NCI-H526 treated with DMSO at 0.1 percent for 48 hours (cell line): Measurements from ENCODE around the gene PRR12.

ENCODE experiments used
- DNase-seq: peaks from one replicate; lab custom pipeline; 2025; lab: John Stamatoyannopoulos, UW

Gene PRR12

GRCh38 chr19:49645995-49646394 lies 55.0 kb downstream of the PRR12 start:
- no peak for DNase-seq

- no peak for DNase-seq
Measured at GRCh38 chr19:49646586-49646985, 55.6 kb downstream of the PRR12 start.

GRCh38 chr19:49651029-49651819 lies 60.2 kb downstream of the PRR12 start:
- DNase-seq = no peak

- no peak for DNase-seq
Measured at GRCh38 chr19:49651820-49652550, 61.0 kb downstream of the PRR12 start.

DNA sequence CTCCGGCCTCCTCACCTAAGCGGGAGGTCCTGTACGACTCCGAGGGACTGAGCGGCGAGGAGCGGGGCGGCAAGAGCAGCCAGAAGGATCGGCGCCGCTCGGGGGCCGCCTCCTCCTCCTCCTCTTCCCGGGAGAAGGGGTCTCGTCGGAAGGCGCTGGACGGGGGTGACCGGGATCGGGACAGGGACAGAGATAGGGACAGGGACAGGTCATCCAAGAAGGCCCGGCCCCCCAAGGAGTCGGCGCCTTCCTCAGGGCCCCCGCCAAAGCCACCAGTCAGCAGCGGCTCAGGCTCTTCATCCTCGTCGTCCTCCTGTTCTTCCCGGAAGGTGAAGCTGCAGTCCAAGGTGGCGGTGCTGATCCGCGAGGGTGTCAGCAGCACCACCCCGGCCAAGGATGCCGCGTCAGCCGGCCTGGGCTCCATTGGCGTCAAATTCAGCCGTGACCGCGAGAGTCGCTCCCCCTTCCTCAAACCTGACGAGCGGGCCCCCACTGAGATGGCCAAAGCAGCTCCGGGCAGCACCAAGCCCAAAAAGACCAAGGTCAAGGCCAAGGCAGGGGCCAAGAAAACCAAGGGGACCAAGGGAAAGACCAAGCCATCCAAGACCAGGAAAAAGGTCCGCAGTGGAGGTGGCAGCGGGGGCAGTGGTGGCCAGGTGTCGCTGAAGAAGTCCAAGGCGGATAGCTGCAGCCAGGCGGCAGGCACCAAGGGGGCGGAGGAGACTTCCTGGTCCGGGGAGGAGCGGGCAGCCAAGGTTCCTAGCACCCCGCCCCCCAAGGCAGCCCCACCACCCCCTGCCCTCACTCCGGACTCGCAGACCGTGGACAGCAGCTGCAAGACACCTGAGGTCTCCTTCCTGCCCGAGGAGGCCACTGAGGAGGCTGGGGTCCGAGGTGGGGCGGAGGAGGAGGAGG lies 61.8 kb downstream of the PRR12 start:
- DNase-seq = no peak

GRCh38 chr19:49653466-49653806 lies 62.5 kb downstream of the PRR12 start:
- DNase-seq = no peak

GRCh38 chr19:49654581-49654980 lies 63.6 kb downstream of the PRR12 start:
- DNase-seq = no peak

DNA sequence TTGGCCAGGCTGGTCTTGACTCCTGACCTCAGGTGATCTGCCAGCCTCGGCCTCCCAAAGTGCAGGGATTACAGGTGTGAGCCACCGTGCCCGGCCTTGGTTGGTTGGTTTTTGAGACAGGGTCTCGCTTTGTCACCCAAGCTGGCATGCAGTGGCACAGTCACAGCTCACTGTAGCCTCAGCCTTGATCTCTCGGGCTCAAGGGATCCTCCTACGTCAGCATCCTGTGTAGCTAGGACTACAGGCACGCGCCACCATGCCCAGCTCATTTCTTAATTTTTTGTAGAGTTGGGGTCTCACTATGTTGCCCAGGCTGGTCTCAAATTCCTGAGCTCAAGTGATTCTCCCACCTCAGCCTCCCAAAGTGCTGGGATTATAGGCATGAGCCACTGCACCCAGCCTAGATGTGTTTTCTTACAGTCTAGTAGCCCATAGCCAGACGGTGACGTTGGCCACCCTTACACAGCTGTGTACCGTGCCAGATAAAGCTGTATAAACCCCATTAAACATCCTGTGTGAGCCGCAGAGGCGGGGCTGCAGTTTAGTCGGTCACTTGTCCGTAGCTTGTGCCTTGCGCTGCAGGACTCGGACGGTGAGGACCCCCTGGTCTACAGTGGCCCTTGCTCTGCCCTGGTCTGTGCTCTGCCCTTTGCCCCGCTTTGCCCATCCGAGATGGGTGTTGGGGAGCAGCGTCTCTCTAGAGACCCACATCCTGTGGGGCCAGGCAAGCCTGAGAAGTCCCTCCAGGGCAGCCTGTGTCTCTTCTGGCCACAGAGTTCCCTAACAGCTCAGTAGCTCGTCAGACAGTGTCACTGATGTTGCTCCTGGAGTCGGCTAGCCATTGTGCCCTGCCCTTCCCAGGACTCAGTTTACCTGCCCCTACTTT lies 64.8 kb downstream of the PRR12 start:
- DNase-seq = no peak

DNA sequence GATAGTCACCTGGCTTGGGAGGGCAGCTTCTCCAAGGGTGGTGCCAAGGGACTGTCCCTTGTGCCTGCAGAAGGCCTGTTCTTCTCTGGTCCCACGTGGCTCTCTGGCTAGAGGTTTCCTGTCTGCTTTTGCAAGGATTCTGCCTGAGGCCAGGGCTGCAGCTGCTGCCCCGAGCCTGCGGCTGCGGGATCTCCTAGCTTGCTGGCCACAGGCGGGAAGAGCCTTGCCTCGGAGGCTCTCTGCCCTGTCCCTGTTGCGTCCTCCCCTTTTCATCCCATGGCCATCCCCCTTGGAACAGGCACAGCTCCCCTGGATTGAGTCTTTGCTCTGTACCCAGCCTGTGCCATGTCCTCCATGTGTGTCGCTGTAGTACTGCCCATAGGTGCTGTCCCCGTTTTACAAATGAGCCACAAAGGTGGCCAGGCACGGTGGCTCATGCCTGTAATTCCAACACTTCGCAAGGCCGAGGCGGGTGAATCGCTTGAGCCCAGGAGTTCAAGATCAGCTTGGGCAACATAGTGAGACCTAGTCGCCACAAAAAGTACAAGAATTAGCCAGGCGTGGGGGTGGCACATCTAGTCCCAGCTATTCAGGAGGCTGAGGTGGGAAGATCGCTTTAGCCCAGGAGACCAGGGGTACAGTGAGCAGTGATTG lies 65.6 kb downstream of the PRR12 start:
- no peak for DNase-seq

- no peak for DNase-seq
Measured at GRCh38 chr19:49657493-49658138, 66.6 kb downstream of the PRR12 start.

GRCh38 chr19:49658139-49658517 lies 67.1 kb downstream of the PRR12 start:
- no peak for DNase-seq

GRCh38 chr19:49658566-49659442 lies 67.8 kb downstream of the PRR12 start:
- no peak for DNase-seq

GRCh38 chr19:49660338-49660961 lies 69.5 kb downstream of the PRR12 start:
- no peak for DNase-seq

DNA sequence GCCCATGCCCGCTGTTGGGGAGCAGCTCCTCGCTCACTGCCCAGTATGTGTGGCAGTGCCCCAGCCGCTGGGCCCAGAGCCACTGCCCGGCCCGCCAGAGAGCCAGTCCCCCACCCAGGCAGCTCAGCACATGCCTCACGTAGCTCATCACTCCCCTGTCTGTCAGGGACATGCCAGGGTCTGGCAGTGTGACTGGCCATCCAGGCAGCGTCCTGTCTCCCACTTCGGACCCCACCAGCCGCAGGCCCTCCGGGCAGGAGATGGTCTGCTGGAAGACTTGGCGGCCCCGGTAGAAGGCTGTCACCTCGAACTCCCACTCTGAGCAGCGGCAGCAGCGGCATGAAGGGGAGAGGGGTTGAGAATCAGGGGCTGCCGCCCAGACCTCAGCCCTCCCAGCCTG lies 71.0 kb downstream of the PRR12 start:
- no peak for DNase-seq

GRCh38 chr19:49663224-49663623 lies 72.2 kb downstream of the PRR12 start:
- DNase-seq = no peak

DNA sequence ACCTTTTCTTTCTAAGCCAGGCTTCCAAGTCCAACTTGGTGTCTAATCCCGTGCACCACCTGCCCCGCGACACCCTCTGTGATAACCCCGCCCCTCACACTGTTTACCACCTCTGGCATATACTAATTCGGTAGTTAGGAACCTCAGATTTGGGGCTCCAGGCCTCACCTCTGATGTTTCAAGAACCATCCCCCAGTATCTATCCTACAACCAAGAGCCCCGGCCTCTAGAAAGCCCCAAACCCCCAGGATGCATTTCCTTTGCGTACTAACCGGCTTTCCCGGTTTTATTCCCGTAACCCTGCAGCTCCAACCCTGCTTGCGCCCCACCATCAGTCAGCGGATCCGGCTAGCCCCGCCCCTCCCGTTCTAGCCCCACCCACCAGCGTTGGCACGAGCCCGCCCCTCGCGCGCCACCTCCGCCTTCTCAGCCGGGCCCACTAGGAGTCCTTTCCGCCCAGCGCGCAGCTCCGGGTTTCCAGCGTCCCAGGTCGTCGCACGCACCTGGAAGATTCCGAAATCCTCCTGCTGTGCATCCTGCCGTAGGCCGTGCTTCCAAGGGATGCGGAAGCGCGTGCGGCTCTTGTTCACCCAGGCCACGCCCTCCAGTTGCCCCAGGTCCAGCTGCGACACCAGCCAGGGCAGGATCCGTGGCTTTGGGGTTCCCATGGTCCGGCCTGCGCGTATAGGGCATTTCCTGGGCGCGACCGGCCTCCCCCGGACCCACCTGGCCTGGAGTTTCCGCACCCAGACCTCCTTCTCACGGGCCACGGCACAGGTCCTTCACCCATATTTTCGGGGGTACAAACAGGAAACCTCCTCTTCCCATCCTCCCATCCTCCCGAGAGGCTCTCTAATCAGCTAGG lies 73.4 kb downstream of the PRR12 start:
- peak; percentile 60 for DNase-seq

- DNase-seq = no peak
Measured at GRCh38 chr19:49665036-49665350, 74.0 kb downstream of the PRR12 start.
